Hepatic stellate cell (primary cell): ENCODE measurements around the gene KCNK7.
A peak's percentile ranks its signal among the peaks of the same experiment; 100 is the strongest.
"Not testable (repeated sequence)": the region's sequence is repeated elsewhere in the genome, so short reads cannot be mapped to it uniquely, and the experiment has no call there.

Source experiments
- DNase-seq: peaks from one replicate; pipeline ENCODE4 v3.0.0; 2011; ENCODE audit warnings: low spot score

Gene KCNK7

GRCh38 chr11:65573391-65574079 is 22.1 kb downstream of the KCNK7 start:
- no peak for DNase-seq

DNA sequence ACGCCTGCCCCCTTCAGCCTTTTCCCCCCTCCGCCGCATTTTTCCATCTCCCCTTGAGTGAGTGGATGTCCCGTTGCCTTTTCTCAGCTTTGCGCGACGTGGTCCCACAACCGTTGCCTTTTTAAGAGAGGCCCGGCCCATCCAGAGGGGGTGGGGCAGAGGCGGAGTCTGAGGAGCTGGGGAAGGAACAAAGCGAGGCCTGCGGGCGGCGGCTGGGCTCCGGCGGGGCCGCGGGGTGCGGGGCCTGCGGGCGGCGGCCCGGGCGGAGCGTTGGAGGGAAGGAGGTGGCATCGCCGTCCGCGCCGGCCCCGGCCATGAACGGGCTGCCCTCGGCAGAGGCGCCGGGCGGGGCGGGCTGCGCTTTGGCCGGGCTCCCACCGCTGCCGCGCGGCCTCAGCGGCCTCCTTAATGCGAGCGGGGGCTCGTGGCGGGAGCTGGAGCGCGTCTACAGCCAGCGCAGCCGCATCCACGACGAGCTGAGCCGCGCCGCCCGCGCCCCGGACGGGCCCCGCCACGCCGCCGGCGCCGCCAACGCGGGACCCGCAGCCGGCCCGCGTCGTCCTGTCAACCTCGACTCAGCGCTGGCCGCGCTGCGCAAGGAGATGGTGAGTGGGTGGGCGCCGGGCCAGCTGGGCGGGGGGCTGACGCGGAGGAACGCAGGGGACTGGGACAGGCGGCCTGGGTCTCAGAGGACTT is 23.1 kb downstream of the KCNK7 start, which contains the start of gene FAM89B:
Gene FAM89B, plus strand, starts transcription at position 183 of the 696 bp plus-strand sequence. Its CDS starts 132 bp downstream, at position 315.
- peak; percentile 92 for DNase-seq

DNA sequence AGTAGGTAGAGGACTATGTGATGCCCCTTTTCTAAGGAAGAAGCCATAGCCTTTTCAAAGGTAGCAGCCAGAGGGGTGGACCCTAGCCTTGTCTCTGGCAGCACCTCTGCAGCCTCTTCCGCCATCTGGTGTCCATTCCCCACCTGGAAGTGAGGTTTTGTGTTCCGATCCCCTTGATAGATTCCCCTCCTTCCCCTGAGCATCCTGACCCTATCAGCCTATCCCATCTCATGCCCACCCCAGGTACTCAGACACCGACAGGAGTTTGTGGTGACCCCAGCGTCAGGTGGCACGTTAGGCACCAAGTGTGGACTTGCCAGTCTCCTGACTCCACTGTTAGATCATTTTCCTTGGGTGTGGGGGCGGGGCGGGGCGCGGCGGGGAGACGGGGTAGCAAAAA is 23.7 kb downstream of the KCNK7 start:
- no peak for DNase-seq

GRCh38 chr11:65571420-65571819 is 24.2 kb downstream of the KCNK7 start:
- DNase-seq: no peak

GRCh38 chr11:65569973-65570918 is 25.4 kb downstream of the KCNK7 start, which contains the start of gene ZNRD2:
ZNRD2 (plus strand) TSS chr11:65570477; CDS start chr11:65570492, 15 bp downstream.
- DNase-seq: peak; percentile 98

DNA sequence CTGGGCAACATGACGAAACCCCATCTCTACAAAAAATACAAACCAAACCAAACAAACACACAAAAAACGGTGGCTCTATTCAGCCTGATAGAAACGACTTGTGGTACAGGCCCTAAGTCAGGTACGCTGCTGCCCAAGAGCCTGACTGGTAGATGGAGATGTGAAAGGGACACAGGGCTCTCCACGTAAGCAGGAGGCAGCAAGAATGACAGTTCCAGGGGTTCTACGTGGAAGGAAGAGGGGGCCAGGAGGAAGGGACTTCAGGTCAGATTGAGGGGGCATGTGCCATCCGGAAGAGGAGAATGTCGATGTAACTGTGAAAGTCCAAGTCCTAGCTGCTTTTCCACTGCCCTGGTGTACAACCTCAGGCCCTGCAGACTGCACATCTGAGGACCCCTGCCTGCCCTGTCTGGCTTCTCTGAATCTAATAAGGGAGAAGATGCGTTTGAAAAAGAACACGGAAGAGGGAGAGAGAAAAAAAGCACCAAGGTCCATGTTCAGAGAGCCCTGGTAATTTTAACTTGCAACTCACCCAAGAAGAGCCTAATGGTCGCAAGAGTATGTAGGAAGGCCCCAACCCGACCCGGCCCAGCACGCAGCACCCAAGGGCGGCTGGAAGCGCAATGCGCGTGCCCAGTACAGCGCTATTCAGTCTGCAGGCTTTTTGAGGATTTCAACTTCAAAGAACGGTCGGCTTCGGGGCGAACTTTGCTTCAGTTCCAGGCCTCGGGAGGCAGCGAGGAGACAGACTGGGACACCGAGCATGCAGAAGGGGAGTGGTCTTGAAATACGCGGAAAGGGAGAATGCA is 26.2 kb downstream of the KCNK7 start:
- peak; percentile 60 for DNase-seq

- DNase-seq: no peak
These were observed 29.8 kb downstream of the KCNK7 start for GRCh38 chr11:65565624-65566453.

- DNase-seq: not testable (repeated sequence)
These were observed 30.6 kb downstream of the KCNK7 start for GRCh38 chr11:65564879-65565559.

- no peak for DNase-seq
These were observed 32.0 kb downstream of the KCNK7 start for GRCh38 chr11:65563601-65564000.

- no peak for DNase-seq
These were observed 32.8 kb downstream of the KCNK7 start for GRCh38 chr11:65562788-65563187.

DNA sequence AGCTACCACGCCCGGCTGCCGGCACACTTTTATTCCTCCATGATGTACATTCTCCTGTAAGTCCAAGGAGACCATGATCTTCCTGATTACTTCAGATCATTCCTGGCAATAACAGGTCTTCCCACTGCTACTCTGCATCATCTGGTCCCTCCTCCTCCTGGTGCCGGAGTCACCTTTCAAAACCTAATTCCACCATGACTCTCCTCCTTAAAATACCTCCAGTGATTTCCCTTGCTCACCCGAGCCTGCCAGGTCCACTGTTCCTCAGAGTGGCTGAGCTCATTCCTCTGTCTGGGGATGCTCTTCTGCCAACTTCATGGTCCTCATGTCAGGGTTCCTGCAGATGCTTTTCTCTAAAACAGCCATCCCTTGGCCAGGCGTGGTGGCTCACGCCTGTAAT is 33.6 kb downstream of the KCNK7 start:
- DNase-seq: no peak

- DNase-seq: peak; percentile 71
These were observed 34.8 kb downstream of the KCNK7 start for GRCh38 chr11:65560555-65561418.

DNA sequence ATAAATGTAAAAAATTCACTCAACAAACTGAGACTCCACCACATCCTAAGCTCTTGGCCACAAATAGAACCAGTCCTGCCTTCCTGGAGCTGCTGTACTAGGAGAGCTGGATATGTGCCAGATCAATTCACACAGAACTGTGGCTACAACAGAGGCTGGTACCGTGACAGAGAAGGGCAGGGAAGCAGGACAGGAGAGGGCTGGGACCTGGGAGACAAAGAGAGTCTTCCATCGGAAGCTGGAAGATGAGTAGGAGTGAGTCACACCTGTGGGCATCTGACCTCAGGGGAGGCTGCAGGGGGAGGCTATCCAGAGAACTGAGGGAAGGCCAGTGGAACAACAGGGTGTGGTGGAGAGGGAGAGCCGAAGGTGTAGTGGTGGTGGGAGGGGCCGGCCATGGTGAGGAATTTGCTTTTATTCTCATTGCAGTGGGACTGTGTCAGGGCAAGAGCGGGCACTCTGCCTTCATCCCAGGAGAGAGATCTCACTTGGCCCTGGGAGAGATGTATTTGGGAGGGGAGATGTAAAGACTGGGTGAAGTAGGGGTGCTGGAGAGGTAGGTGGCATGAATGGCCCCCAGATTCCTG is 35.6 kb downstream of the KCNK7 start:
- DNase-seq: peak; percentile 53

- no peak for DNase-seq
These were observed 36.1 kb downstream of the KCNK7 start for GRCh38 chr11:65559535-65559934.

DNA sequence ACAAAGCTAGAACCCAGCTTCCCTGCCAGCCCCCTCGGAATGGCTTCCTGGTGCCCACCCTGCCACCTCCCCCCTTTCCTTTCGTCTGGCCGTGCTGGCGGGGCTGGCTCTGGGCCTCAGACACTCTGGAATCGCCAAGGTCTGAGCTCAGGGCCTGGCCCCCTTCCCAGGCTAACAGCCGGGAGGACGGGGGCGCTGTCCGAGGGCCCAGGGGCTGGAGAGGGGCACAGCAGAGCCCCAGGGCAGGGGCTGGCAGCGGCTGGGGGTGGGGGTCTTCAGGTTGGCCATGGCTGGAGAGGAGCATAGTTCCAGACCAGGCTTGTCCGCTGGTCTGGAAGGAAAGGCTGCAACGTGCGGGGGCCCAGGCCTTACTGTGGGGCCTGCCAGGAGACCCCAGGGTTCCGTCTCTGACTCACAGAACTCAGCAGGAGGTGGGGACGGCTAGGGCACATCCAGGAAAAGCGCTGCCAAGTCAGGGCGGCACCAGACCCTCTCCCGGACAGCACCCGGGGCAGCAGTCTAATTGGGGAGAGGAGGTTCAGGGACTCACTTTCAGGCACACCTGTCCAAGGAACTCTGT is 36.6 kb downstream of the KCNK7 start:
- DNase-seq: no peak

GRCh38 chr11:65558002-65558929 is 37.3 kb downstream of the KCNK7 start, which contains the start of gene LTBP3:
LTBP3 (minus strand) TSS chr11:65558359; CDS start chr11:65557959, 400 bp downstream.
- peak; percentile 93 for DNase-seq
